ENCODE data around the gene PMPCB. TPM values are rescaled to one million over a fixed set of nuclear protein-coding genes. Genes with fewer than 3 reads are reported as not detected.
"Not testable (repeated sequence)": the region's sequence is repeated elsewhere in the genome, so short reads cannot be mapped to it uniquely, and the experiment has no call there.

The PMPCB gene, protein sequence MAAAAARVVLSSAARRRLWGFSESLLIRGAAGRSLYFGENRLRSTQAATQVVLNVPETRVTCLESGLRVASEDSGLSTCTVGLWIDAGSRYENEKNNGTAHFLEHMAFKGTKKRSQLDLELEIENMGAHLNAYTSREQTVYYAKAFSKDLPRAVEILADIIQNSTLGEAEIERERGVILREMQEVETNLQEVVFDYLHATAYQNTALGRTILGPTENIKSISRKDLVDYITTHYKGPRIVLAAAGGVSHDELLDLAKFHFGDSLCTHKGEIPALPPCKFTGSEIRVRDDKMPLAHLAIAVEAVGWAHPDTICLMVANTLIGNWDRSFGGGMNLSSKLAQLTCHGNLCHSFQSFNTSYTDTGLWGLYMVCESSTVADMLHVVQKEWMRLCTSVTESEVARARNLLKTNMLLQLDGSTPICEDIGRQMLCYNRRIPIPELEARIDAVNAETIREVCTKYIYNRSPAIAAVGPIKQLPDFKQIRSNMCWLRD
- polyA plus RNA-seq (2013): 117 TPM

GRCh38 chr7:103296901-103297836, at the start of gene PMPCB:
PMPCB (plus strand) TSS chr7:103297435; CDS start chr7:103297460, 25 bp downstream.
- POLR2A ChIA-PET: no interaction called here
- Histone ChIP-seq H3K27me3 (replicated peaks in 2 of 5; ENCODE audit: control insufficient read depth in 4 of 5, insufficient read depth in 5 of 5, low read length in 4 of 5) (no peaks in the 10 kb centered on the region), H3K4me3 (ENCODE audit: control insufficient read depth in 1 of 7, extremely low read depth in 1 of 7, insufficient read depth in 4 of 7, low read depth in 2 of 7, low read length in 6 of 7) (peak within 1 kb of the TSS; percentile 68 to 94 (median 89)), H3K4me1 (ENCODE audit: control extremely low read depth in 1 of 4, control insufficient read depth in 4 of 4, insufficient read depth in 4 of 4, low read length in 3 of 4) (peaks cover 2 to 15% (median 7%) of the 10 kb centered on the region in 4 experiments), H3K9me3 (ENCODE audit: control extremely low read depth in 1 of 5, control insufficient read depth in 4 of 5, insufficient read depth in 2 of 5, low read depth in 1 of 5, low read length in 4 of 5) (no peaks in the 10 kb centered on the region), H3K27ac (ENCODE audit: insufficient read depth in 1 of 2, low read depth in 1 of 2, low read length in 2 of 2, poor library complexity in 1 of 2, severe bottlenecking in 2 of 2) (peak within 1 kb of the TSS; percentile 60 to 88), H3K36me3 (ENCODE audit: control insufficient read depth in 4 of 4, insufficient read depth in 4 of 4, low read length in 3 of 4) (peaks cover 0 to 31% (median 19%) of the 10 kb centered on the region in 4 experiments)
- WGBS (ENCODE audit: insufficient coverage): 3% methylated on average over 43 of the region's 52 CpGs
- peak; percentile 92 to 96 (median 95) for DNase-seq
- CTCF ChIA-PET: interaction anchor here (0.8 to 3.1 kb wide), 7 partner anchors 8 to 109 kb away, joined by 3 to 13 read pairs (median 4); no protein-coding TSS in a partner anchor

GRCh38 chr7:103253699-103254506, 43.3 kb upstream of the PMPCB start:
- H3K27ac ChIP-seq (ENCODE audit: insufficient read depth in 1 of 2, low read depth in 1 of 2, low read length in 2 of 2, poor library complexity in 1 of 2, severe bottlenecking in 2 of 2); POLR2A ChIA-PET; H3K4me1 ChIP-seq (ENCODE audit: control extremely low read depth in 1 of 4, control insufficient read depth in 4 of 4, insufficient read depth in 4 of 4, low read length in 3 of 4); CTCF ChIA-PET; H3K36me3 ChIP-seq (ENCODE audit: control insufficient read depth in 4 of 4, insufficient read depth in 4 of 4, low read length in 3 of 4); H3K27me3 ChIP-seq (replicated peaks in 2 of 5; ENCODE audit: control insufficient read depth in 4 of 5, insufficient read depth in 5 of 5, low read length in 4 of 5); H3K4me3 ChIP-seq (ENCODE audit: control insufficient read depth in 1 of 7, extremely low read depth in 1 of 7, insufficient read depth in 4 of 7, low read depth in 2 of 7, low read length in 6 of 7); H3K9me3 ChIP-seq (ENCODE audit: control extremely low read depth in 1 of 5, control insufficient read depth in 4 of 5, insufficient read depth in 2 of 5, low read depth in 1 of 5, low read length in 4 of 5): not testable (repeated sequence)
- DNase-seq: peak in 2 of 3 donors; percentile 28 to 51
- WGBS (ENCODE audit: insufficient coverage): 44% methylated on average over 2 of the region's 3 CpGs

GRCh38 chr7:103264054-103264453, 33.2 kb upstream of the PMPCB start:
- POLR2A ChIA-PET; H3K27ac ChIP-seq (ENCODE audit: insufficient read depth in 1 of 2, low read depth in 1 of 2, low read length in 2 of 2, poor library complexity in 1 of 2, severe bottlenecking in 2 of 2); CTCF ChIA-PET; H3K36me3 ChIP-seq (ENCODE audit: control insufficient read depth in 4 of 4, insufficient read depth in 4 of 4, low read length in 3 of 4); H3K27me3 ChIP-seq (replicated peaks in 2 of 5; ENCODE audit: control insufficient read depth in 4 of 5, insufficient read depth in 5 of 5, low read length in 4 of 5); DNase-seq; H3K4me3 ChIP-seq (ENCODE audit: control insufficient read depth in 1 of 7, extremely low read depth in 1 of 7, insufficient read depth in 4 of 7, low read depth in 2 of 7, low read length in 6 of 7); H3K9me3 ChIP-seq (ENCODE audit: control extremely low read depth in 1 of 5, control insufficient read depth in 4 of 5, insufficient read depth in 2 of 5, low read depth in 1 of 5, low read length in 4 of 5); H3K4me1 ChIP-seq (ENCODE audit: control extremely low read depth in 1 of 4, control insufficient read depth in 4 of 4, insufficient read depth in 4 of 4, low read length in 3 of 4): not testable (repeated sequence)
- WGBS (ENCODE audit: insufficient coverage): 100% methylated on average over 1 of the region's 2 CpGs

DNA sequence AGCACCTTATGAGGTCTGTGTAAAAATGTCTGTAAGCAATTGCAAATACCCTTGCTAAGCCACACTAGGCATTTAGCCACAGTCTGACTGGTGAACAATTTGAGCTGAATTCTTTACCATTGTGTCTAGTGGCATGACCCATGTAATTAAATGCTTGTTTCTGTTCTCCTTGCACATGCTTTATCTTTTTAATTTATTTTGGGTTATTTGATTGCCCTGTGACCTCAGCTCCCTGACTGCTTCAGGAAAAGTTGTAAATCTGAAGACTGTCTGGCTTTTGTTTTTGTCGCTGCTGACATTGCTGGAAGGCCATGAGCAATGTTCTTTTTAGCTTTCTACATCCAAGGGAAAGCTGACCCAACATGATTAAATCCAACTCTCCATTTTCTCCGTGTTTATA, 31.0 kb upstream of the PMPCB start:
- DNase-seq; CTCF ChIA-PET; H3K4me1 ChIP-seq (ENCODE audit: control extremely low read depth in 1 of 4, control insufficient read depth in 4 of 4, insufficient read depth in 4 of 4, low read length in 3 of 4); H3K4me3 ChIP-seq (ENCODE audit: control insufficient read depth in 1 of 7, extremely low read depth in 1 of 7, insufficient read depth in 4 of 7, low read depth in 2 of 7, low read length in 6 of 7); H3K27ac ChIP-seq (ENCODE audit: insufficient read depth in 1 of 2, low read depth in 1 of 2, low read length in 2 of 2, poor library complexity in 1 of 2, severe bottlenecking in 2 of 2); H3K9me3 ChIP-seq (ENCODE audit: control extremely low read depth in 1 of 5, control insufficient read depth in 4 of 5, insufficient read depth in 2 of 5, low read depth in 1 of 5, low read length in 4 of 5); H3K27me3 ChIP-seq (replicated peaks in 2 of 5; ENCODE audit: control insufficient read depth in 4 of 5, insufficient read depth in 5 of 5, low read length in 4 of 5); POLR2A ChIA-PET; H3K36me3 ChIP-seq (ENCODE audit: control insufficient read depth in 4 of 4, insufficient read depth in 4 of 4, low read length in 3 of 4): not testable (repeated sequence)
- no CpG with 5 or more reads among the region's 2 CpGs for WGBS (ENCODE audit: insufficient coverage)

GRCh38 chr7:103273374-103273773, 23.9 kb upstream of the PMPCB start:
- H3K4me1 ChIP-seq (ENCODE audit: control extremely low read depth in 1 of 4, control insufficient read depth in 4 of 4, insufficient read depth in 4 of 4, low read length in 3 of 4); H3K27ac ChIP-seq (ENCODE audit: insufficient read depth in 1 of 2, low read depth in 1 of 2, low read length in 2 of 2, poor library complexity in 1 of 2, severe bottlenecking in 2 of 2); H3K9me3 ChIP-seq (ENCODE audit: control extremely low read depth in 1 of 5, control insufficient read depth in 4 of 5, insufficient read depth in 2 of 5, low read depth in 1 of 5, low read length in 4 of 5); H3K27me3 ChIP-seq (replicated peaks in 2 of 5; ENCODE audit: control insufficient read depth in 4 of 5, insufficient read depth in 5 of 5, low read length in 4 of 5); POLR2A ChIA-PET; CTCF ChIA-PET; H3K36me3 ChIP-seq (ENCODE audit: control insufficient read depth in 4 of 4, insufficient read depth in 4 of 4, low read length in 3 of 4); DNase-seq; H3K4me3 ChIP-seq (ENCODE audit: control insufficient read depth in 1 of 7, extremely low read depth in 1 of 7, insufficient read depth in 4 of 7, low read depth in 2 of 7, low read length in 6 of 7): not testable (repeated sequence)
- WGBS (ENCODE audit: insufficient coverage): 100% methylated on average over 1 of the region's 6 CpGs

DNA sequence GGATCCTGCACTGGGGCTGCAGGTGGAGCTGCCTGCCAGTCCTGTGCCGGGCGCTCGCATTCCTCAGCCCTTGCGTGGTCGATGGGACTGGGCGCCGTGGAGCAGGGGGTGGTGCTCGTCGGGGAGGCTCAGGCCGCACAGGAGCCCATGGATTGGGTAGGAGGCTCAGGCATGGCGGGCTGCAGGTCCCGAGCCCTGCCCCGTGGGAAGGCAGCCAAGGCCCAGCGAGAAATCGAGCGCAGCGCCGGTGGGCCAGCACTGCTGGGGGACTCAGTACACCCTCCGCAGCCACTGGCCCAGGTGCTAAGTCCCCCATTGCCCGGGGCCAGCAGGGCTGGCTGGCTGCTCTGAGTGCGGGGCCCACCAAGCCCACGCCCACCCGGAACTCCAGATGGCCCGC, 22.4 kb upstream of the PMPCB start:
- POLR2A ChIA-PET, CTCF ChIA-PET: not testable (repeated sequence)
- 99% methylated on average over 12 of the region's 24 CpGs for WGBS (ENCODE audit: insufficient coverage)

More for the DNA sequence above, 22.4 kb upstream of the PMPCB start:
- not testable (repeated sequence) for DNase-seq; H3K36me3 ChIP-seq (ENCODE audit: control insufficient read depth in 4 of 4, insufficient read depth in 4 of 4, low read length in 3 of 4); H3K27me3 ChIP-seq (replicated peaks in 2 of 5; ENCODE audit: control insufficient read depth in 4 of 5, insufficient read depth in 5 of 5, low read length in 4 of 5); H3K27ac ChIP-seq (ENCODE audit: insufficient read depth in 1 of 2, low read depth in 1 of 2, low read length in 2 of 2, poor library complexity in 1 of 2, severe bottlenecking in 2 of 2); H3K4me3 ChIP-seq (ENCODE audit: control insufficient read depth in 1 of 7, extremely low read depth in 1 of 7, insufficient read depth in 4 of 7, low read depth in 2 of 7, low read length in 6 of 7); H3K4me1 ChIP-seq (ENCODE audit: control extremely low read depth in 1 of 4, control insufficient read depth in 4 of 4, insufficient read depth in 4 of 4, low read length in 3 of 4); H3K9me3 ChIP-seq (ENCODE audit: control extremely low read depth in 1 of 5, control insufficient read depth in 4 of 5, insufficient read depth in 2 of 5, low read depth in 1 of 5, low read length in 4 of 5)

Measured in common myeloid progenitor, CD34-positive (primary cell).